ENCODE measurements around the gene SLIT1.
"Not testable (repeated sequence)": the region's sequence is repeated elsewhere in the genome, so short reads cannot be mapped to it uniquely, and the experiment has no call there.

The SLIT1 gene

GRCh38 chr10:97039538-97040247 is 146.1 kb downstream of the SLIT1 start:
- no peak for DNase-seq

GRCh38 chr10:97038688-97039087 is 147.1 kb downstream of the SLIT1 start:
- no peak for DNase-seq

GRCh38 chr10:97037365-97038361 is 148.1 kb downstream of the SLIT1 start:
- DNase-seq: peak; percentile 68

GRCh38 chr10:97034958-97035769 is 150.6 kb downstream of the SLIT1 start:
- DNase-seq: no peak

- no peak for DNase-seq
Measured at GRCh38 chr10:97034301-97034700, 151.5 kb downstream of the SLIT1 start.

- DNase-seq: not testable (repeated sequence)
Measured at GRCh38 chr10:97033841-97034240, 151.9 kb downstream of the SLIT1 start.

- DNase-seq: no peak
Measured at GRCh38 chr10:97032624-97033023, 153.1 kb downstream of the SLIT1 start.

- DNase-seq: no peak
Measured at GRCh38 chr10:97031459-97031858, 154.3 kb downstream of the SLIT1 start.

- DNase-seq: no peak
Measured at GRCh38 chr10:97030894-97031293, 154.9 kb downstream of the SLIT1 start.

- no peak for DNase-seq
Measured at GRCh38 chr10:97029271-97029670, 156.5 kb downstream of the SLIT1 start.

GRCh38 chr10:97028832-97029178 is 157.0 kb downstream of the SLIT1 start:
- no peak for DNase-seq

- no peak for DNase-seq
Measured at GRCh38 chr10:97028126-97028831, 157.5 kb downstream of the SLIT1 start.

GRCh38 chr10:97025613-97026242 is 160.0 kb downstream of the SLIT1 start:
- DNase-seq: peak; percentile 4

- DNase-seq: no peak
Measured at GRCh38 chr10:97024168-97025073, 161.3 kb downstream of the SLIT1 start.

GRCh38 chr10:97023401-97024167 is 162.2 kb downstream of the SLIT1 start:
- DNase-seq: no peak

GRCh38 chr10:97022616-97023015 is 163.1 kb downstream of the SLIT1 start:
- DNase-seq: no peak

- no peak for DNase-seq
Measured at GRCh38 chr10:97020452-97021400, 165.0 kb downstream of the SLIT1 start.

- DNase-seq: no peak
Measured at GRCh38 chr10:97019213-97019844, 166.4 kb downstream of the SLIT1 start.

All from NCI-H2171 treated with DMSO at 0.1 percent for 48 hours (cell line).